Pancreas (tissue), 10 donors: ENCODE data around the gene DIP2C. TPM values are rescaled to one million over a fixed set of nuclear protein-coding genes. Genes with fewer than 3 reads are reported as not detected.

Experiments
- ATAC-seq, 4 donors: fragments of 200-7000 bp; cut with Tn5 transposase; one replicate each; pipeline versions ENCODE4 v1.8.0 to v1.9.1; 2020; ENCODE audit warnings: mild to moderate bottlenecking in 4 of 4, moderate library complexity in 4 of 4
- DNase-seq, 6 donors: peaks; one replicate each; pipeline ENCODE4 v3.0.0-alpha.2; 2020
- FAIRE-seq: peaks from 2 replicates; lab custom pipeline; 2012; peaks lifted over from hg19 to GRCh38; lab: Jason Lieb, UNC
- H3K27ac ChIP-seq, 4 donors: fragments of 200-600 bp; sonication (generic); 1 replicate in 3 of 4; 2 replicates in 1 of 4; pipeline versions ENCODE4 v1.5.0 to v1.8.0; 2020
- H3K27me3 ChIP-seq, 4 donors: fragments of 200-600 bp; one replicate each; pipeline ENCODE4 v1.8.0; 2021
- H3K36me3 ChIP-seq, 3 donors: fragments of 200-600 bp; sonication (generic) in 1 of 3; one replicate each; pipeline versions ENCODE4 v1.5.0 to v1.8.0; 2020 to 2021
- H3K4me1 ChIP-seq, 3 donors: fragments of 200-600 bp; one replicate each; pipeline ENCODE4 v1.8.0; 2021
- H3K4me3 ChIP-seq, 4 donors: fragments of 200-600 bp; sonication (generic) in 2 of 4; one replicate each; pipeline versions ENCODE4 v1.5.0 to v1.8.0; 2020 to 2021
- H3K9me3 ChIP-seq, 4 donors: fragments of 200-600 bp; one replicate each; pipeline ENCODE4 v1.8.0; 2021
- WGBS, 2 donors: extraction: QIAGEN DNeasy Blood & Tissue Kit; methylation state at CpG; one replicate each; pipeline ENCODE4 v1.1.7; 2013; 5-methylcytosine and 5-hydroxymethylcytosine counted together
- intact Hi-C, 3 donors: fragments of 100-400 bp; cut with DNase I; formaldehyde crosslinking; loops; one replicate each; pipeline versions ENCODE4 v1.11.1 to v1.14.2; 2022
- polyA plus RNA-seq, 2 donors: library from polyadenylated mRNA; stranded (reverse); fragments of 200-250 nt; gene quantifications; one replicate each; pipeline ENCODE4 v1.2.3, GENCODE V29; 2013
- total RNA-seq, 6 donors: library from RNA; stranded (reverse); fragmentation: NEBNext Ultra II Directional in 4 of 6; extraction: Animal tissue kit (Norgen Biotek cat#: 25700) in 4 of 6; gene quantifications; one replicate each; pipeline versions ENCODE4 v1.2.1 to v1.2.4, GENCODE V29; 2021 to 2023
- TF ChIP-seq, protein P1 (sequence below), 4 donors: fragments of 200-600 bp; sonication (generic) in 3 of 4; IDR thresholded peaks; one replicate each; pipeline versions ENCODE4 v1.5.0 to v1.8.0; 2021; ENCODE audit warnings: antibody characterized with exemption in 4 of 4
- donor health status: healthy with polysubstance abuse.
- donor health status: DM: no; HTN: no; CAD: no; lungs with moderate emphysema.
- donor health status: DM: no; HTN: no; CAD: no.
- donor health status: control.
- donor health status: control.
- donor health status: Bipolar disorder and iron deficiency.
- donor health status: DM: yes; HTN: yes; CAD: no.
- donor health status: DM: no; HTN: no; CAD: no.
- donor health status: DM: no; HTN: no; CAD: no.
- donor health status: DM: yes; HTN: yes; CAD: no.

The DIP2C gene
- total and polyA plus RNA-seq, 8 donors, result 4.3 to 11.8 (median 7.3) TPM

DNA sequence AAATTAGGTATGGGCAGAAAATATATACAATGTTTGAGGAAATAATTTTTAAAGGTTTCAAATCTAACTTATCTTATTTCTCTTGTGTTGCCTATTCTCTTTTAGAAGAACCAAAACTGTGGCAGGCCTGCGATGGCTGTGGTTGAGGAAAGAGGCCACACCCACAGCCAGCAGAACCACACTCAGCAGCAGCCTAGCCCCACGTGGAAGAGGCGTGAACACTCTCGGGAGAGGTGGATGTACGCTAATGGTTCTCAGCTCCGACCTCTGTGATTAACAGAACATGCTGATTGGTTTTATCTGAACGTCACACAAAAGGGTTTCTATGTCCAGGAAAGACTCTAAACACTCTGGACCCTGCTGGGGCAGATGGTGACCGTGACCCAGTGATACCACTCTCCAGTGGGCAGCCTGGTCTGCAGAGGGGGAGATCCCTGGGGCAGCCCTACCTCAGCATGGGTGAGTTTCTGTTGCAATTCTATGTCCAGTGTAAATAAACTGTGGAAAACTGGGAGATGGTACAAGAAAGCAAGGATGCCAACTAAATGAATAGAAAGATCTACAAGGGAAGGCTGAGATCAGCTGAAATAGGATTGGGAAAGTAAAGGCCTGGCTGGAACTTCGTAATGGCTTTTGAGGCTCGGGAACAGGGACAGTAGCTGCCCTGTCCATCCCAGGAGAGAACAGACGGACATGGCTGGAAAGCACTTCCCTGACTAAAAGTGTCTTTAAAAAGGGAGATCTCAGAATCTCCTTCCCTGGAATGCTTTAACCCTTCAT lies 26.6 kb downstream of the DIP2C start:
- peak overlapping the region; percentile 36 to 78 (median 58) for H3K27ac ChIP-seq
- H3K4me3 ChIP-seq, result no peak overlapping the region
- no peaks in the 10 kb centered on the region for H3K36me3 ChIP-seq
- TF ChIP-seq, protein P1, sequence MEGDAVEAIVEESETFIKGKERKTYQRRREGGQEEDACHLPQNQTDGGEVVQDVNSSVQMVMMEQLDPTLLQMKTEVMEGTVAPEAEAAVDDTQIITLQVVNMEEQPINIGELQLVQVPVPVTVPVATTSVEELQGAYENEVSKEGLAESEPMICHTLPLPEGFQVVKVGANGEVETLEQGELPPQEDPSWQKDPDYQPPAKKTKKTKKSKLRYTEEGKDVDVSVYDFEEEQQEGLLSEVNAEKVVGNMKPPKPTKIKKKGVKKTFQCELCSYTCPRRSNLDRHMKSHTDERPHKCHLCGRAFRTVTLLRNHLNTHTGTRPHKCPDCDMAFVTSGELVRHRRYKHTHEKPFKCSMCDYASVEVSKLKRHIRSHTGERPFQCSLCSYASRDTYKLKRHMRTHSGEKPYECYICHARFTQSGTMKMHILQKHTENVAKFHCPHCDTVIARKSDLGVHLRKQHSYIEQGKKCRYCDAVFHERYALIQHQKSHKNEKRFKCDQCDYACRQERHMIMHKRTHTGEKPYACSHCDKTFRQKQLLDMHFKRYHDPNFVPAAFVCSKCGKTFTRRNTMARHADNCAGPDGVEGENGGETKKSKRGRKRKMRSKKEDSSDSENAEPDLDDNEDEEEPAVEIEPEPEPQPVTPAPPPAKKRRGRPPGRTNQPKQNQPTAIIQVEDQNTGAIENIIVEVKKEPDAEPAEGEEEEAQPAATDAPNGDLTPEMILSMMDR (IDR thresholded peaks at IDR 0.05), result no peak
- no peak for DNase-seq
- H3K4me1 ChIP-seq, result peaks cover 20 to 44% (median 29%) of the 10 kb centered on the region in 3 donors
- WGBS, 2 donors, result 70 to 72% methylated on average over 11 of the region's 11 CpGs
- no peaks in the 10 kb centered on the region for H3K9me3 ChIP-seq
- ATAC-seq, result peak in 2 of 4 donors; percentile 23 to 41
- intact Hi-C loops, result loop anchor here in 1 of 3 donors (10.0 kb wide), 1 partner anchor 148 kb away; no protein-coding TSS in a partner anchor
- H3K27me3 ChIP-seq, result no peaks in the 10 kb centered on the region
- FAIRE-seq, result no peak

DNA sequence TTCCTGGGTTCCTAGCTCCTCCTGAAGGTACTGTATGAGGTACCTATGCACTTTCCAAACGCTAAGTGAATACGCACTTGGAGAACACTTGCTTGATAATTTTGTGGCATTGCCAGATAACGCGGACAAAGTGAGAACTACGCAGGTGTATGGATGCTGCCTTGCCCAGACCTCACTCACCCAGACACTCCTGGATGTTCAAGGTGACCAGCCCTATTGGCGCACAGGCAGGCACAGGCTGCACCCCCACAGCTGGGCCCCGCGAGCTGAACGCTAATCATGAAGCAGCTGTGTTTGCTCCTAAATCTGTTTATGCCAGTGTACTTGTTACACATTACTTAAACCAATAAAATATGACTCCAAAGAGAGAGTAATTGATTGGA lies 27.3 kb downstream of the DIP2C start:
- intact Hi-C loops, result loop anchor here in 1 of 3 donors (10.0 kb wide), 1 partner anchor 147 kb away; no protein-coding TSS in a partner anchor
- Histone ChIP-seq H3K4me1 (peaks cover 20 to 44% (median 29%) of the 10 kb centered on the region in 3 donors), H3K9me3 (no peaks in the 10 kb centered on the region), H3K27me3 (no peaks in the 10 kb centered on the region), H3K4me3 (no peak overlapping the region), H3K36me3 (no peaks in the 10 kb centered on the region), H3K27ac (peak overlapping the region in 2 of 4 donors; percentile 29 to 66)
- FAIRE-seq (no peak), ATAC-seq (peak in 3 of 4 donors; percentile 11 to 40 (median 18)), DNase-seq (peak in 2 of 6 donors; percentile 43 to 60)
- TF ChIP-seq, protein P1 (IDR thresholded peaks at IDR 0.05), result no peak
- WGBS, 2 donors, result 36 to 47% methylated on average over 9 of the region's 9 CpGs

DNA sequence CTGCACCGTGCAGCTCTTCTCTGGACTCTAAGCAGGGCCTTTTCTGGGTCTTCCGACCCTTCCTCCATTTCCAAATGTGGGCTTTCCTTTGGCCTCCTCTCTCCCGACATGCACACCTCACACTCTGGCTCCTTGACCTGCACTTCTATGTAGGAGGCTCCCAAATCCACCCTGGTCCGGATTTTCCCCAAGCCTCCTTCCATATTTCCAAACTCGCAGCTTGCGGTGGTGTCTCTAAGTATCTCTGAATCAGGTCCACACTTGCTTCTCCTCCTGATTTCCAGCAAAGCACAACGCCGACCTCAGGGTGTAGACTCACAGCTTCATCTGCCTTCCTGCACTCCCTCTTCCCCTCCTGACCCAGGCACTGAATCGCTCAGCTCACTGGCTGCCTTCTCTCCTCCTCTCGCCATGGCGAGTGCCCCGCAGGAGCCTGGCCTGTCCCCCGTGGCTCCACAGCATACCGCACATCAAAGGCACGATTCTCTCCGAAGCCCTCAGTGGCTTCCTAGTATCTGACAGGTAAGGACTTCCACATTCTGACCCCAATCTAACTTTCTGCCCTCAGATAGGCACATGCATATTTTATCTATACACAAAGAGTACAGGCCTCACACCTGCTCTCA lies 27.8 kb downstream of the DIP2C start:
- no peak overlapping the region for H3K4me3 ChIP-seq
- ATAC-seq (no peak), DNase-seq (no peak), FAIRE-seq (no peak)
- H3K9me3 ChIP-seq, result no peaks in the 10 kb centered on the region
- WGBS, 2 donors, result 82 to 86% methylated on average over 16 of the region's 16 CpGs
- peaks cover 20 to 44% (median 29%) of the 10 kb centered on the region in 3 donors for H3K4me1 ChIP-seq
- H3K27ac ChIP-seq, result peak overlapping the region in 3 of 4 donors; percentile 24 to 66 (median 29)
- H3K27me3 ChIP-seq, result no peaks in the 10 kb centered on the region
- TF ChIP-seq, protein P1 (IDR thresholded peaks at IDR 0.05), result no peak
- intact Hi-C loops, result loop anchor here in 1 of 3 donors (10.0 kb wide), 1 partner anchor 147 kb away; no protein-coding TSS in a partner anchor
- no peaks in the 10 kb centered on the region for H3K36me3 ChIP-seq

DNA sequence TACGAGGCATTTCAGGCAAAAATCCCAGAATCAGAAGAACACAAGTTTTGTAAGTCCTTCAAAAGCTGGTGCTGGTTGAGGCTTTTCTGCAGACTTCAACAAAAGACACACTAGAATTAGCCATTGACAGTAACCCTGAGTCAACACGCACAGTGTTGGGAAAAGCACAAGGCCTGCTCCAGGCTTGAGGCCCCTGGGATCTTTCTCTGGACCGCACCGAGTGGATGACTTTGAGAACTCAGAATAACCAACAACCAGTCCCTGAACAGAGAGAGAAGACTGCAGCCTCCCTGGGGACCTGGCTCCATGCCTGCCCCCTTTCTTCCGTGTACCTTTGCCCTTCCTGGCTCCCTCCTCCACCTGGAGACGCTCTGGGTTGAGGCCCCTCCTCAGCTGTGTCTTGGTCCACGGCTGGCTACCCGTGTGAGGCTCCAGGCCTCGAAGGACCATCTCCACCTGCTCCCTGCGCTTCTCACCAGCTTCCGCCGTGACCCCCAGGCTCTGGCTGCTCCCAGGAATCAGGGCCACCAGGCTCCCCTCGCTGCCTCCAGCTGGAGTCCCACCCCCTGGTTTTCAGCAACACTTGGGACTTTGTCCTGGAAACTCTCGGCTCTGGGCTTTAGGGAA lies 28.4 kb downstream of the DIP2C start:
- WGBS, 2 donors, result 69 to 70% methylated on average over 14 of the region's 14 CpGs
- ATAC-seq (peak in 2 of 4 donors; percentile 6 to 31), DNase-seq (no peak), FAIRE-seq (no peak)
- Histone ChIP-seq H3K4me3 (no peak overlapping the region), H3K9me3 (no peaks in the 10 kb centered on the region), H3K27ac (peak overlapping the region in 3 of 4 donors; percentile 24 to 66 (median 29)), H3K4me1 (peaks cover 20 to 44% (median 29%) of the 10 kb centered on the region in 3 donors), H3K27me3 (no peaks in the 10 kb centered on the region), H3K36me3 (no peaks in the 10 kb centered on the region)
- intact Hi-C loops, result loop anchor here in 1 of 3 donors (10.0 kb wide), 1 partner anchor 146 kb away; no protein-coding TSS in a partner anchor
- TF ChIP-seq, protein P1 (IDR thresholded peaks at IDR 0.05), result no peak
